ENCODE measurements around the gene TNS3.

GRCh38 chr7:47268851-47269836 lies 312.8 kb downstream of the TNS3 start:
- no peak for TF ChIP-seq KMT2A (CRISPR knock-in tag; IDR thresholded peaks at IDR 0.05)
- no peak for TF ChIP-seq KAT7 (CRISPR knock-in tag; IDR thresholded peaks at IDR 0.05; ENCODE audit: borderline replicate concordance)
- no peak for TF ChIP-seq ESRRA (CRISPR knock-in tag; IDR thresholded peaks at IDR 0.05; ENCODE audit: low read depth)

All from HepG2 (cell line).